NCI-H1417 (cell line): ENCODE data around the gene CBR3.
"Not testable (repeated sequence)": the region's sequence is repeated elsewhere in the genome, so short reads cannot be mapped to it uniquely, and the experiment has no call there.

Experiments
- DNase-seq, 3 experiments: peaks; one replicate each; lab custom pipeline; 2025; lab: John Stamatoyannopoulos, UW

Gene CBR3

GRCh38 chr21:36120304-36120888 is 14.5 kb upstream of the CBR3 start:
- DNase-seq, result no peak

- peak in 1 of 3 experiments; percentile 11 for DNase-seq
Observed at GRCh38 chr21:36122977-36123376, 11.9 kb upstream of the CBR3 start.

DNA sequence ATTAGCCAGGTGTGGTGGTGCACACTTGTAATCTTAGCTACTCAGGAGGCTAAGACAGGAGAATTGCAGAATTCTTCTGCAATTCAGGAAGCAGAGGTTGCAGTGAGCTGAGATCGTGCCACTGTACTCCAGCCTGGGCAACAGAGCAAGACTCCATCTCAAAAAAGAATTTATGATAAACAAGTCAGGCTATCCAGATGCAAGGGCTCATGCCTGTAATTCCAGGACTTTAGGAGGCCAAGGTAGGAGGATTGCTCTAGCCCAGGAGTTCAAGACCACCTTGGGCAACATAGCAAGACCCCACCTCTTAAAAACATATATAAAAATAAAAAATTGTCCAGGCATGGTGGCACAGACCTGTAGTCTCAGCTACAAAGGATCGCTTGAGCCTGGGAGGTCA is 10.5 kb upstream of the CBR3 start:
- no peak for DNase-seq

- peak; percentile 46 to 77 (median 66) for DNase-seq
Observed at GRCh38 chr21:36125512-36126207, 9.2 kb upstream of the CBR3 start.

DNA sequence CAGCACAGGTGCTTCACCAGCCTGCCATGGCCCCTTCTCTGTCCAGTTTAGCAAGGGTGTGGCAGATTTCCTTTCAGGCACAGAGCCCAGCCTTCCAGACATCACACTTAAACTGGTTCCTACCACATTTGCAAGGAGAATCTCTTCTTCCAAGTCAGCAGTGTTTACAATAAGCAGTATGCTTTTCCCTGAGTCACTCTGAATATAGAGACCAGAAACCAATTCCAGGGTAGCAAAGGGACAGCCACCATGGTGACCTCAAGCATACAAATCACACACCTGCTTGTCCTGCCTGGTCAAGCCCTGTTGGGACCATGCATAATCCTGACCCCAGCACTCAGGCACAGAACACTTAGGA is 8.7 kb upstream of the CBR3 start:
- no peak for DNase-seq

DNA sequence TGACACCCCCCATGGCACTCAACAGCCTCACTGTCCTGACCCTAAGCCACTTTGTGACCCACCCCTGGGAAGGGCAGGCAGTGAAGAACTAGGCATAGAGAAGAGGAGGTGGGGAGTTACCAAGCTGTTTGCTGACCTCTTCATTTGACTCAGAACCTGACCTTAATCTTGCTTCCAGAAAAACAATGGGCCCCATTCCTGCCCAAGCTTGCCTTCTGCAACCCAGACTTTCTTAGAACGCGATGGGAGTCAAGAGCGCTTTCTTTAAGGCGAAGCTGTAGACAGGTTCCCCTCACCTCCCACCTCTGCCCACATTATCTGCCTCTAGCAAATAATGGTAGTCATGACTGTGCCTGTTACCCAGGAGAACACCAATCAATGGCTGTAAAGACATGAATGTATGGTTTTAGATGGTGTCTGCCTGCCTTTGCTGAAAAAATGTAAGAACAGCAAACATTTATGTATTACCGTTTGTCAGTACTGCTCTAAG is 8.2 kb upstream of the CBR3 start:
- DNase-seq, result no peak

DNA sequence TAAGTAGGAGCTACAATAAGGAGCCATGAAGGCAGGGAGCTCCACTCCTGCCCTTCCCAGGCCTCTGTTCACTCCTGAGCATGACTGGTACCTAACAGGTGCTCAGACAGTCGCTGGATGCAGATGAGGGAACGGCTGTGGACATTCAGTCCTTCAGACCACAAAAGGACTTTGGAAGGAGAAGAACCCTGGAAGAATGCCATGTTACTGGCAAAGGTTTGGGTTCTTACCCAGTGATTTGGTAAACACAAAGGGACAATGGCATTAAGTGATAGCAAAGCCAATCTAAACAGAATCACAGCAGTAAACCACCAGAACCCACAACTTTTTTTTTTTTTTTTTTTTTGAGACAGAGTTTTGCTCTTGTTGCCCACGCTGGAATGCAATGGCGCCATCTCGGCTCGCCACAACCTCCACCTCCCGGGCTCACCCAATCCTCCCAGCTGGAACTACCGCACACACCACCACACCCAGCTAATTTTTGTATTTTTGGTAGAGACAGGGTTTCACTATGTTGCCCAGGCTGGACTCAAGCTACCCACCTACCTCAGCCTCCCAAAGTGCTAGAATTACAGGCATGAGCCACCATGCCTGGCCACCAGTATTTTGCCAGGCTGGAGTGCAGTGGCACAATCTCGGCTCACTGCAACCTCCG is 7.5 kb upstream of the CBR3 start:
- DNase-seq, result no peak

GRCh38 chr21:36127977-36128376 is 6.9 kb upstream of the CBR3 start:
- no peak for DNase-seq

DNA sequence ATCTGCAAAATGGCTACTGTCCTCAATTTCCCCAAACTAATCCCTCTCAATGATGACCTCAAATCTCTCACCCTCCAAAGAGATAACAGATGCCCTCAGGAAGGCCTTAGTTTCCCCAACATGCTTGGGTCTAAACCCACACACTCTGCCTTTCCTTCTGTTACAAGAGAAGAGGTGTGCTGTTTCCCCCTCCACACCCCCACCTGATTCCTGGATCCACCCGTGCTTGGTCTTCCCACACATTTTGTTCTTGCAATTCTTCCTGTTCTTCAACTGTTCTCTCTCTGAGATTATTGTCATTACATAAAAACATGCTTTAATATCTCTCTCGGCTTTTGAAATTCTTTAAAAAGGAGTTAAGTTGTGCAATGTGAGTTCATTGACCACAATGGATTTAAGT is 5.7 kb upstream of the CBR3 start:
- DNase-seq, result no peak

- peak in 2 of 3 experiments; percentile 6 to 37 for DNase-seq
Observed at GRCh38 chr21:36130414-36130762, 4.5 kb upstream of the CBR3 start.

DNA sequence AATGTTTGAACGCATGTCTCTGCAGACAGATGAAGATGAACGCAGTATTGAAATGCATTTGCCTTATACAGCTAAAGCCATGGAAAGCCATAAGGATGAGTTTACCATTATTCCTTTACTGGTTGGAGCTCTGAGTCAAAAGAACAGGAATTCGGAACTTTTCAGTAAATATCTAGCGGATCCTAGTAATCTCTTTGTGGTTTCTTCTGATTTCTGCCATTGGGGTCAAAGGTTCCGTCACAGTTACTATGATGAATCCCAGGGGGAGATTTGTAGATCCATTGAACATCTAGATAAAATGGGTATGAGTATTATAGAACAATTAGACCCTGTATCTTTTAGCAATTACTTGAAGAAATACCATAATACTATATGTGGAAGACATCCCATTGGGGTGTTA is 4.0 kb upstream of the CBR3 start:
- not testable (repeated sequence) for DNase-seq

DNA sequence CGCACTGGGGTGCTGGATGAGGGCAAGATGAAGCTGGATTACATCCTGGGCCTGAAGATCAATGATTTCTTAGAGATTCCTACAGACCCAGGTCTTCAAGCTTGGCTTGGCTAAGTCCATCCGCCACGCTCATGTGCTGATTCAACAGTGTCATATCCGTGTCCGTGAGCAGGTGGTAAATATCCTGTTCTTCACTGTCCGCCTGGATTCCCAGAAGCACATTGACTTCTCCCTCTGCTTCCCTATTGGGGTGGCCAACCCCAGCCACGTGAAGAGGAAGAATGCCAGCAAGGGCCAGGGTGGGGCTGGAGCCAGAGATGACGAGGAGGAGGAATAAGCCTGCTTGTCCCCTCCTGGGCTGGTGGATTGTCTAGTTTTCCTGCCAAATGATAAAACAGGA is 2.2 kb upstream of the CBR3 start:
- DNase-seq, result no peak

DNA sequence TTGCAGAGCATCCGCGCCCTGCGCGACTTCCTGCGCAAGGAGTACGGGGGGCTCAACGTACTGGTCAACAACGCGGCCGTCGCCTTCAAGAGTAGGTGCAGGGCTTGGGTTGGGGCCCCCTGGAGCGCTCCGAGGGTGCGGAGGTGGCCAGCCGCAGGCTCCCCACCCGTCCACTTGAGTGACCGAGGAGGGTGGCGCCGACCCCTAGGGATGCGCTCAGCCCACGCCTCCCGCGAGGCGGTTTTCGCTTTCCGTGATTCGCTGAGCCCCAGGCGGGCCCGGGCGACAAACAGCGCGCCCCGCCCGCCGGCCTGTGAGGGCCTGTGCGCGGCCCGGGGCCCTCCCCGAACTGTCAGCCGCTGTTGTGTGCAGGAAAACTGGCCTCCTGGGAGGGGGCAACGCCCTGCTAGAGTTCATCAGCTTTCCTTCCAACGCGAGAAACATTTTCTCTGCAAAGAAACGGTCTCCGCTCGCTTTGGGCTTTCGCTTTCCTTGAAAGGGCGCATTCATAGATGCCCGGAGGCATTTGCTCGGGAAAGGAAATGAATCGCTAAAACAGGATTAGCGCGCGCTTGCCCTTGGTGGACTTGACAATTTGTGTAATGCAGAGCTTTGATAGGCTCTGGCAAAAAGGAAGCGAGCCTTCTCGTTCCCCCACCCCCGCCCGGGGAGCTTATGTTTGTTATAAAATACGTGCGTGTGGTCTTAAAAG is 668 bp downstream of the CBR3 start:
- peak; percentile 49 to 93 (median 88) for DNase-seq

DNA sequence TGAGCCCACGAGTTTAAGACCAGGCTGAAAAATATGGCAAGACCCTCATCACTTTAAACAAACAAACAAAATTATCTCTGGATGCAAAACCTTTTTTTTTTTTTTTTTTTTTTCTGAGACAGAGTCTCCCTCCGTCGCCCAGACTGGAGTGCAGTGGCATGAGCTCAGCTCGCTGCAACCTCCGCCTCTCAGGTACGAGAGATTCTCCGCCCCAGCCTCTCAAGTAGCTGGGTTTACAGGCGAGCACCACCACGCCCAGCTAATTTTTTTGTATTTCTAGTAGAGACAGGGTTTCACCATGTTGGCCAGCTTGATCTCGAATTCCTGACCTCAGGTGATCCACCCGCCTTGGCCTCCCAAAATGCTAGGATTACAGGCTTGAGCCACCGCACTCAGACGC is 4.9 kb downstream of the CBR3 start:
- not testable (repeated sequence) for DNase-seq

DNA sequence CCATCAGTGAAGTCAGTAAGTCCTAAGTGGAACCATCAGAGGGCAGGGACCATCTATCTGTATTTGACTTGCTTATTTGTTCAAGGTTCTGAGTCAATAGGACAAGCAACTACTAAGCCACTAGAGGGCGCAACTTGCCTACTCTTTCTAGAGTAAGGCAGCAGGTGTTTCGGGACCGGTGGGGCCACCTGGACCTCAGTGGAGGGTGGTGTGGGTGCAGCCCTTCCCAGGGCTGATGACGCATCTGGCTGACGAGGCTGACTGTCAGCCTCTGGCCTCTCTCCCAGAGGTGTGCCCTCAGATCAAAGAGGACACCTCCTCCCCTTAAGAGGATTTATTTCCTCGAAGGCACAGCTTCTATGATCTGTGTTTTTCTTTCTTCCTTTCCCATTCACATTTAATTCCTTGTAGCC is 6.6 kb downstream of the CBR3 start:
- peak; percentile 92 to 99 (median 97) for DNase-seq

GRCh38 chr21:36144233-36144632 is 9.4 kb downstream of the CBR3 start:
- not testable (repeated sequence) for DNase-seq

DNA sequence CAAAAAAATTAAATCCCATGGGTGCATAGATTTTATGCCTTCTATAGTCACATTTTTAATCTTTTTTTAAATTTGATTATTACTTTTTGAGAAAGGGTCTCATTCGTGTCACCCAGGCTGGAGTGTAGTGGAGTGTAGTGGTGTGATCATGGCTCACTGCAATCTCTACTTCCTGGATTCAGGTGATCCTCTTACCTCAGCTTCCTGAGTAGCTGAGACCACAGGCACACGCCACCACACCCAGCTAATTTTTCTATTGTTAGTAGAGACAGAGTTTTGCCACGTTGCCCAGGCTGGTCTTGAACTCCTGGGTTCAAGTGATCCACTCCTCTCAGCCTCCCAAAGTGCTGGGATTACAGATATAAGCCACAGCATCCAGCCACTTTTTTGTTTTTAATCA is 10.4 kb downstream of the CBR3 start:
- DNase-seq, result no peak

DNA sequence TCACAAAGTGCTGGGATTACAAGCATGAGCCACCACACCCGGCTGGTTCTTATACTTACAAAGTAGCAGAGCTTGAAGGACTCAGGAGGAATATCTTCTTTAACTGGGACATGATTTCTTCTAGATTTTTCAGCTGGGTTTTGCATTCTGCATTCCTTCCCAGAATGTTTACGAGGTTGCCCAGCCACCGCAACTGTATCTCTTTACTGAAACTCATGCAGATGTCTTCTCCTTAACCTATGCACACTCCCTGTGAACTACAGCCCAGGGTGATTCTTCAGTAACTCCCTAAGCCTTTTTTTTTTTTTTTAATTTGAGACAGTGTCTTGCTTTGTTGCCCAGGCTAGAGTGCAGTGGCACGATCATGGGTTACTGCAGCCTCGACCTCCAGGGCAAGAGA is 13.0 kb downstream of the CBR3 start:
- DNase-seq, result no peak

DNA sequence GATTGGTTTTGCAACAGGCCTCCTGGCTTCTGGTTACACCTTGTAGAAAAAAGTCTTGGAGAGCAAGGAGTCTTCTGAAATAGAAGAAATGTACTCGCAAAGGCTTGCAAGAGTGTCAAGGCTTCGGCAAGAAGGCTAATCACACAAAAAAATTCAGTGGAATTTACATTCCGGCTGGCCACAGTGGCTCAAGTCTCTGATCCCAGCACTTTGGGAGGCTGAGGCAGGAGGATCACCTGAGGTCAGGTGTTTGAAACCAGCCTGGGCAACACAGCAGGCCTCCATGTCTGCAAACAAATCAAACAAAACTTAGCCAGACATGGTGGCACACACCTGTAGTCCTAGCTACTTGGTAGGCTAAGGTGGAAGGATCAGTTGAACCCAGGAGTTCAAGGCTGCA is 14.0 kb downstream of the CBR3 start:
- DNase-seq, result no peak

DNA sequence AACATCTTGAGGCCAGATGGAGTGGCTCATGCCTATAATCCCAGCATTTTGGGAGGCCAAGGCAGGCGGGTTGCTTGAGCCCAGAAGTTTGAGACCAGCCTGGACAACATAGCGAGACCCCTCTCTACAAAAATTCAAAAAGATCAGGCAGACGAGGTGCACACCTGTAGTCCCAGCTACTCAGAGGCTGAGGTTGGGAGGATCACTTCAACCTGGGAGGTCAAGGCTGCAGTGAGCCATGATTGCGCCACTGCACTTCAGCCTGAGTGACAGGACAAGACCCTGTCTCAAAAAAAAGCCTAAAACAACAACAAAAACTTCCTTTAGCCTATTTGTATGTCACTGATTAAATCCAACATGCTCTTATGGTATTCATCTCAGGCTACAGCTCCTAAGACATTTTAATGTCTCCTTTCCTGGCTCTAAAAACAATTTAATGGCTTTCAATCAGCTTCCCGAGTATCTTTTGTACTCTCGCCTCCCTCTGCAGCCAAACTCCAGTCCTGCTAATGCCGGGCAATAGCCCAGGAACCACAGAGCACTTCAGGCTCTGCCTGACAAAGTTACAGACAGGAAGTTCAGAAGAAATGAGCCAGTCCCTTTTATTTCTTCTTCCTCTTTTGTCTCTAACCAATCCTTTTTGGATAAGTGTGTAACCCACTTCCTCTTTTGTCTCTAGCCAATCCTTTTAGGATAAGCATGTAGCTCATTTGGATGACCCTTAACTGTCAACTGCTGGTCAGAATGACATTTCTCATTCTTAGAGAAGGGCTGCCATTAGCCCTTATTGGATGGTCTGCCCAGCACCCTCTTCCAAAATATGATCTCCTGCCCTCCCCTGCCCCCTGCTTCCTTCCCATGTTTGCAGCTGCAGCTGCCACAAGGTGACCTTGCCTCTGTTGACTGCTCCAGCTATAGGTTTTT is 15.2 kb downstream of the CBR3 start:
- peak in 1 of 3 experiments; percentile 8 for DNase-seq

- DNase-seq, result peak; percentile 35 to 76 (median 75)
Observed at GRCh38 chr21:36155603-36156338, 20.9 kb downstream of the CBR3 start.
